ENCODE results near the gene CCDC13.

DNA sequence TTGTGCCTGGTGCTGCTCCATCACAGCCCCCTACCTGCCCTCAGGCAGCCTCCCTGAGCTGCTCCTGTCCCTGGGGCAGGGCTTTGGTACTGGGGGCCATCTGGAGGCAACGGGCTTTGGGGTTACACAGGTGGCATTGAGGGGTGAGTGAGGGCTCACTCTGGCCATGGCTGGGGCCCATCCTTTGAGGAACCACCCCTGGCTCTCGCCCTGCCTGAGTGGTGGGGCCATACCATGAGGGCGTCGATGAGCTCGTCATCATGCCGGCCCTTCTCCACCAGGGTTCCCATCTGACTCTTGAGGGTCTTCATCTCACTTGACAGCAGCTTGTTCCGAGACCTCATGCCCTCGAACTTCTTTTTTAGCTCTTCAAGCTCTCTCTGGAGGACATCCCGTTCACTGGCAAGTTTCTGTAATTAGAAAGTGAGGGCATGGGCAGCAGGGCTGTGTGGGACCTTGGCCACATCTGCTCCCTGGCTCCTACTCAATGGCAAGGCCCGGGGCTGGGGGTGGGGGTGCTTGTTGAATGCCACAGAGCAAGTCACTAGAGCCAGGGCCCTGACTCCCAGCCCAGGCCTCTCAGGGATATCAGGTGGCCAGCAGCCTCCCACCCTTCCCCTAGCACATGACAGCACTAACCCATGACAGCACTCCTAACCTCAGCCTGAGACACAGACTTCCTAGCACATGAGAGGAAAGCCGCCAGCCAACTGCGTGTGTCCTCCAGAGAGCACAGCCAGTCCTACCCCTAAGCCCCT lies 33.5 kb downstream of the CCDC13 start:
- TF ChIP-seq EP300 (conservative IDR thresholded peaks at IDR 0.05; ENCODE audit: poor library complexity, severe bottlenecking) (no peak), RAD21 (conservative IDR thresholded peaks at IDR 0.05) (no peak), SMC3 (conservative IDR thresholded peaks at IDR 0.05; ENCODE audit: poor library complexity) (no peak), MXI1 (conservative IDR thresholded peaks at IDR 0.05; ENCODE audit: poor library complexity, severe bottlenecking) (no peak)
- TF ChIP-seq, protein P1, sequence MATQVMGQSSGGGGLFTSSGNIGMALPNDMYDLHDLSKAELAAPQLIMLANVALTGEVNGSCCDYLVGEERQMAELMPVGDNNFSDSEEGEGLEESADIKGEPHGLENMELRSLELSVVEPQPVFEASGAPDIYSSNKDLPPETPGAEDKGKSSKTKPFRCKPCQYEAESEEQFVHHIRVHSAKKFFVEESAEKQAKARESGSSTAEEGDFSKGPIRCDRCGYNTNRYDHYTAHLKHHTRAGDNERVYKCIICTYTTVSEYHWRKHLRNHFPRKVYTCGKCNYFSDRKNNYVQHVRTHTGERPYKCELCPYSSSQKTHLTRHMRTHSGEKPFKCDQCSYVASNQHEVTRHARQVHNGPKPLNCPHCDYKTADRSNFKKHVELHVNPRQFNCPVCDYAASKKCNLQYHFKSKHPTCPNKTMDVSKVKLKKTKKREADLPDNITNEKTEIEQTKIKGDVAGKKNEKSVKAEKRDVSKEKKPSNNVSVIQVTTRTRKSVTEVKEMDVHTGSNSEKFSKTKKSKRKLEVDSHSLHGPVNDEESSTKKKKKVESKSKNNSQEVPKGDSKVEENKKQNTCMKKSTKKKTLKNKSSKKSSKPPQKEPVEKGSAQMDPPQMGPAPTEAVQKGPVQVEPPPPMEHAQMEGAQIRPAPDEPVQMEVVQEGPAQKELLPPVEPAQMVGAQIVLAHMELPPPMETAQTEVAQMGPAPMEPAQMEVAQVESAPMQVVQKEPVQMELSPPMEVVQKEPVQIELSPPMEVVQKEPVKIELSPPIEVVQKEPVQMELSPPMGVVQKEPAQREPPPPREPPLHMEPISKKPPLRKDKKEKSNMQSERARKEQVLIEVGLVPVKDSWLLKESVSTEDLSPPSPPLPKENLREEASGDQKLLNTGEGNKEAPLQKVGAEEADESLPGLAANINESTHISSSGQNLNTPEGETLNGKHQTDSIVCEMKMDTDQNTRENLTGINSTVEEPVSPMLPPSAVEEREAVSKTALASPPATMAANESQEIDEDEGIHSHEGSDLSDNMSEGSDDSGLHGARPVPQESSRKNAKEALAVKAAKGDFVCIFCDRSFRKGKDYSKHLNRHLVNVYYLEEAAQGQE (IDR thresholded peaks at IDR 0.05; ENCODE audit: borderline replicate concordance), result no peak
- TF ChIP-seq, protein P2, sequence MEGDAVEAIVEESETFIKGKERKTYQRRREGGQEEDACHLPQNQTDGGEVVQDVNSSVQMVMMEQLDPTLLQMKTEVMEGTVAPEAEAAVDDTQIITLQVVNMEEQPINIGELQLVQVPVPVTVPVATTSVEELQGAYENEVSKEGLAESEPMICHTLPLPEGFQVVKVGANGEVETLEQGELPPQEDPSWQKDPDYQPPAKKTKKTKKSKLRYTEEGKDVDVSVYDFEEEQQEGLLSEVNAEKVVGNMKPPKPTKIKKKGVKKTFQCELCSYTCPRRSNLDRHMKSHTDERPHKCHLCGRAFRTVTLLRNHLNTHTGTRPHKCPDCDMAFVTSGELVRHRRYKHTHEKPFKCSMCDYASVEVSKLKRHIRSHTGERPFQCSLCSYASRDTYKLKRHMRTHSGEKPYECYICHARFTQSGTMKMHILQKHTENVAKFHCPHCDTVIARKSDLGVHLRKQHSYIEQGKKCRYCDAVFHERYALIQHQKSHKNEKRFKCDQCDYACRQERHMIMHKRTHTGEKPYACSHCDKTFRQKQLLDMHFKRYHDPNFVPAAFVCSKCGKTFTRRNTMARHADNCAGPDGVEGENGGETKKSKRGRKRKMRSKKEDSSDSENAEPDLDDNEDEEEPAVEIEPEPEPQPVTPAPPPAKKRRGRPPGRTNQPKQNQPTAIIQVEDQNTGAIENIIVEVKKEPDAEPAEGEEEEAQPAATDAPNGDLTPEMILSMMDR (IDR thresholded peaks at IDR 0.05; ENCODE audit: poor library complexity, severe bottlenecking), result no peak

All from neural cell (in vitro differentiated cells).